Panc1 (cell line): ENCODE data around the gene ADGRF5. TPM values are rescaled to one million over a fixed set of nuclear protein-coding genes. Genes with fewer than 3 reads are reported as not detected.

ENCODE experiments used
- ATAC-seq: fragments of 200-7000 bp; cut with Tn5 transposase; 2 replicates; pipeline ENCODE4 v1.9.1; 2020; ENCODE audit warnings: mild to moderate bottlenecking, moderate library complexity
- BruUV-seq: library from RNA; stranded (reverse); fragments of 400-500 nt; replicated peaks from 2 replicates; lab custom pipeline; 2021; lab: Mats Ljungman, UMichigan
- CTCF ChIA-PET: fragments of 300-600 bp; sonication (Branson Sonifier 250); formaldehyde crosslinking; loops from one replicate; lab custom pipeline; 2022; ENCODE audit warnings: antibody characterized with exemption; lab: Charles Lee
- POLR2A ChIA-PET: fragments of 300-600 bp; sonication (Branson Sonifier 250); formaldehyde crosslinking; loops from one replicate; lab custom pipeline; 2022; ENCODE audit warnings: antibody characterized with exemption; lab: Charles Lee
- DNase-seq: peaks from one replicate; pipeline ENCODE4 v3.0.0-alpha.2; 2010; ENCODE audit warnings: low read depth, low spot score
- H3K27ac ChIP-seq: 2 replicates; pipeline ENCODE4 v1.5.1; 2011; ENCODE audit warnings: mild to moderate bottlenecking, low read length, inconsistent platforms
- H3K27me3 ChIP-seq: fragments of 200-500 bp; sonication (Bioruptor generic); 2 replicates; pipeline ENCODE4 v1.6.0; 2014; ENCODE audit warnings: low read length, inconsistent platforms; ENCODE audit not compliant: control insufficient read depth, insufficient read depth
- H3K36me3 ChIP-seq: fragments of 200-500 bp; sonication (Bioruptor generic); 2 replicates; pipeline ENCODE4 v1.5.1; 2014; ENCODE audit warnings: inconsistent platforms, mild to moderate bottlenecking, low read length, moderate library complexity; ENCODE audit not compliant: control insufficient read depth, insufficient read depth
- H3K4me1 ChIP-seq: 2 replicates; pipeline ENCODE4 v1.5.1; 2011; ENCODE audit warnings: inconsistent platforms, mild to moderate bottlenecking, low read length, moderate library complexity; ENCODE audit not compliant: control insufficient read depth, insufficient read depth
- H3K4me3 ChIP-seq, 2 experiments: 2 replicates each; pipeline ENCODE4 v1.5.1; 2011 to 2012; ENCODE audit warnings: low read depth in 2 of 2, low read length in 2 of 2, mild to moderate bottlenecking in 2 of 2, inconsistent platforms in 1 of 2, moderate library complexity in 1 of 2
- H3K9me3 ChIP-seq: fragments of 200-500 bp; sonication (Bioruptor generic); 2 replicates; pipeline ENCODE4 v1.5.1; 2014; ENCODE audit warnings: low read depth, mild to moderate bottlenecking, inconsistent platforms, low read length, moderate library complexity; ENCODE audit not compliant: control insufficient read depth, insufficient read depth
- POLR2AphosphoS5 ChIP-seq: IDR thresholded peaks from 2 replicates; pipeline ENCODE4 v1.6.1; 2012; ENCODE audit warnings: mild to moderate bottlenecking, low read depth, low read length, moderate library complexity
- SIN3A ChIP-seq: IDR thresholded peaks from 2 replicates; pipeline ENCODE4 v1.6.1; 2012; ENCODE audit warnings: low read depth, mild to moderate bottlenecking, low read length, moderate library complexity, borderline replicate concordance; ENCODE audit not compliant: insufficient read depth
- TCF7L2 ChIP-seq: IDR thresholded peaks from 2 replicates; pipeline ENCODE4 v1.6.1; 2011; ENCODE audit warnings: mild to moderate bottlenecking, low read depth, low read length, inconsistent platforms
- in situ Hi-C: cut with HindIII; loops from 2 replicates; pipeline ENCODE4 v1.10.0; 2016; ENCODE audit warnings: low sequenced_read_pairs, low pct_unique_long_range_greater_than_20kb
- intact Hi-C: fragments of 100-400 bp; cut with micrococcal nuclease; formaldehyde crosslinking; loops from one replicate; pipeline ENCODE4 v1.10.0; 2022; ENCODE audit not compliant: unreplicated experiment
- total RNA-seq: library from RNA; stranded (reverse); gene quantifications from one replicate; pipeline ENCODE4 v1.2.1, GENCODE V29; 2021; ENCODE audit not compliant: unreplicated experiment
- TF ChIP-seq, protein P1 (sequence below), 2 experiments: IDR thresholded peaks; 2 replicates each; pipeline ENCODE4 v1.6.1; 2011 to 2012; ENCODE audit warnings: low read depth in 2 of 2, control low read depth in 1 of 2, low read length in 1 of 2, mild to moderate bottlenecking in 1 of 2, moderate library complexity in 1 of 2; ENCODE audit not compliant: insufficient read depth in 1 of 2
- TF ChIP-seq, protein P2 (sequence below): fragments of 450-650 bp; IDR thresholded peaks from 2 replicates; pipeline ENCODE4 v1.5.1; 2017; ENCODE audit warnings: mild to moderate bottlenecking

The ADGRF5 gene
- total RNA-seq, 1 experiment from 2014 or later, result 0.18 TPM

DNA sequence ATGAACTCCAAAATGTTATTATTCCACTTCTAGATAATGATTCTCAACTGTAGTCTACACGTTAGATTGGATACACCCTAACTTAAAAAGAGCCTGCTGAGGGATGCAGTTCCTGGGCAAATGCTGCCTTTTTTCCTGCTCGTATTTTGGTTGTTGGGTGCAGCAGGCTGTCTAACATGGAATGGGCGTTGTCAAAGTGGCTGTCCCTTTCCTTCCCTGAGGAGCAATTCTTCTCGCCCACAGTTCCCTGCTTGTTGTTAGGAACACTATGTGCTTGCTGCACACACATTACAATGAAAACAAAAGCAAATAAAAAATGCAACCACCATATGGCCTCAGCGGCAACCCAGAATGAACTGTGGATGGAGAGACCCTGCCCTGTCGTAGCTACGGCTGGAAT, 1.7 kb upstream of the ADGRF5 start:
- Histone ChIP-seq H3K36me3 (no peaks in the 10 kb centered on the region), H3K4me1 (no peaks in the 10 kb centered on the region), H3K4me3 (no peak overlapping the region), H3K27ac (no peak overlapping the region), H3K27me3 (no peaks in the 10 kb centered on the region), H3K9me3 (no peaks in the 10 kb centered on the region)
- DNase-seq (no peak), ATAC-seq (no peak)
- ChIA-PET CTCF (no interaction called here), POLR2A (no interaction called here)
- in situ Hi-C loops (no loop called here), intact Hi-C loops (no loop called here)
- no TSS peak for BruUV-seq
- TF ChIP-seq, protein P1, sequence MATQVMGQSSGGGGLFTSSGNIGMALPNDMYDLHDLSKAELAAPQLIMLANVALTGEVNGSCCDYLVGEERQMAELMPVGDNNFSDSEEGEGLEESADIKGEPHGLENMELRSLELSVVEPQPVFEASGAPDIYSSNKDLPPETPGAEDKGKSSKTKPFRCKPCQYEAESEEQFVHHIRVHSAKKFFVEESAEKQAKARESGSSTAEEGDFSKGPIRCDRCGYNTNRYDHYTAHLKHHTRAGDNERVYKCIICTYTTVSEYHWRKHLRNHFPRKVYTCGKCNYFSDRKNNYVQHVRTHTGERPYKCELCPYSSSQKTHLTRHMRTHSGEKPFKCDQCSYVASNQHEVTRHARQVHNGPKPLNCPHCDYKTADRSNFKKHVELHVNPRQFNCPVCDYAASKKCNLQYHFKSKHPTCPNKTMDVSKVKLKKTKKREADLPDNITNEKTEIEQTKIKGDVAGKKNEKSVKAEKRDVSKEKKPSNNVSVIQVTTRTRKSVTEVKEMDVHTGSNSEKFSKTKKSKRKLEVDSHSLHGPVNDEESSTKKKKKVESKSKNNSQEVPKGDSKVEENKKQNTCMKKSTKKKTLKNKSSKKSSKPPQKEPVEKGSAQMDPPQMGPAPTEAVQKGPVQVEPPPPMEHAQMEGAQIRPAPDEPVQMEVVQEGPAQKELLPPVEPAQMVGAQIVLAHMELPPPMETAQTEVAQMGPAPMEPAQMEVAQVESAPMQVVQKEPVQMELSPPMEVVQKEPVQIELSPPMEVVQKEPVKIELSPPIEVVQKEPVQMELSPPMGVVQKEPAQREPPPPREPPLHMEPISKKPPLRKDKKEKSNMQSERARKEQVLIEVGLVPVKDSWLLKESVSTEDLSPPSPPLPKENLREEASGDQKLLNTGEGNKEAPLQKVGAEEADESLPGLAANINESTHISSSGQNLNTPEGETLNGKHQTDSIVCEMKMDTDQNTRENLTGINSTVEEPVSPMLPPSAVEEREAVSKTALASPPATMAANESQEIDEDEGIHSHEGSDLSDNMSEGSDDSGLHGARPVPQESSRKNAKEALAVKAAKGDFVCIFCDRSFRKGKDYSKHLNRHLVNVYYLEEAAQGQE (IDR thresholded peaks at IDR 0.05; ENCODE audit: insufficient read depth in 1 of 2, low read depth in 2 of 2, low read length in 1 of 2), result no peak
- TF ChIP-seq SIN3A (no peak), POLR2AphosphoS5 (no peak), TCF7L2 (no peak)
- TF ChIP-seq, protein P2, sequence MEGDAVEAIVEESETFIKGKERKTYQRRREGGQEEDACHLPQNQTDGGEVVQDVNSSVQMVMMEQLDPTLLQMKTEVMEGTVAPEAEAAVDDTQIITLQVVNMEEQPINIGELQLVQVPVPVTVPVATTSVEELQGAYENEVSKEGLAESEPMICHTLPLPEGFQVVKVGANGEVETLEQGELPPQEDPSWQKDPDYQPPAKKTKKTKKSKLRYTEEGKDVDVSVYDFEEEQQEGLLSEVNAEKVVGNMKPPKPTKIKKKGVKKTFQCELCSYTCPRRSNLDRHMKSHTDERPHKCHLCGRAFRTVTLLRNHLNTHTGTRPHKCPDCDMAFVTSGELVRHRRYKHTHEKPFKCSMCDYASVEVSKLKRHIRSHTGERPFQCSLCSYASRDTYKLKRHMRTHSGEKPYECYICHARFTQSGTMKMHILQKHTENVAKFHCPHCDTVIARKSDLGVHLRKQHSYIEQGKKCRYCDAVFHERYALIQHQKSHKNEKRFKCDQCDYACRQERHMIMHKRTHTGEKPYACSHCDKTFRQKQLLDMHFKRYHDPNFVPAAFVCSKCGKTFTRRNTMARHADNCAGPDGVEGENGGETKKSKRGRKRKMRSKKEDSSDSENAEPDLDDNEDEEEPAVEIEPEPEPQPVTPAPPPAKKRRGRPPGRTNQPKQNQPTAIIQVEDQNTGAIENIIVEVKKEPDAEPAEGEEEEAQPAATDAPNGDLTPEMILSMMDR, result no peak

DNA sequence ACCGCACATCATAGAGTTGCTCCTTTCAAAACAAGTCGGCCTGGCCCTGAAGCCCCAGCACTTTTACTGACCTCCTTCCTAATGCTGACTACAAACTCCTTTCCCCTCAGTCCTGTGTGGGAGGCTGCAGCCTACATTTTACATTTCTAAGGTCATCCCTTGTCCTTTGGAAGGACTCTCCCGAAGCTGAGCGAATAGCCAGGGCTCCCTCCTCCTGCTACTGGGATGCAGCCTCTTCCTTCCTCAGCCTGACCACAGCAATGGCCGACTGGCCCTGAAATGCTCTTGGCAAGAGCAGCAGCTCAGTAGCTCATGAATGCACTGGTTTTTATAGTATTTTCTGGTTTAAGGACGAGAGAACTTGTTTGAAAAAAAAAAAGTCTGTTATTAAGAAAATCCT, 679 bp downstream of the ADGRF5 start:
- POLR2A ChIA-PET, result no interaction called here
- Histone ChIP-seq H3K27me3 (no peaks in the 10 kb centered on the region), H3K36me3 (no peaks in the 10 kb centered on the region), H3K4me3 (no peak overlapping the region), H3K4me1 (no peaks in the 10 kb centered on the region), H3K27ac (no peak overlapping the region), H3K9me3 (no peaks in the 10 kb centered on the region)
- in situ Hi-C loops (no loop called here), intact Hi-C loops (no loop called here)
- TF ChIP-seq POLR2AphosphoS5, result no peak
- TF ChIP-seq, protein P2, result no peak
- BruUV-seq, result no TSS peak
- DNase-seq (no peak), ATAC-seq (no peak)
- CTCF ChIA-PET, result no interaction called here

DNA sequence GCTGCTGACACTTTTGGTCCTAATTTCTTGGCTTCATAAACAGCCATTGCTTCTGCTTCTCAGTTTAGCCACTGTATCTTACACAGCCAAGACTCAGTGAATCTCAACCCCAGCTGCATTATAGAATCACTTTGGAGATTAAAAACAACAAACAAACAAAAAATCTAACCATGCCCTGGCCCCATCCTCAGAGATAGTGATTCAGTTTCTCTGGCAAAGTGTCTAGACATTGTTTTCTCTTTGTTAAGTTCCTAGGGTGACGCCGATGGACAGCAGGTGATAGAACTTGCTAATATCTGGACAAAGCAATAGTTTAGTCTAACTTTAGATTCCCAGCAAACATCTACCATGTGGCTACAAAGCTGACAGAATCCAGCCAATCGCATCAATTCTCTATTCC, 2.9 kb downstream of the ADGRF5 start:
- no peak overlapping the region for H3K27ac ChIP-seq
- no peak overlapping the region for H3K4me3 ChIP-seq
- BruUV-seq, result no TSS peak
- no peaks in the 10 kb centered on the region for H3K9me3 ChIP-seq
- no peaks in the 10 kb centered on the region for H3K36me3 ChIP-seq
- ATAC-seq (no peak), DNase-seq (no peak)
- in situ Hi-C loops, result no loop called here
- CTCF ChIA-PET, result no interaction called here
- H3K4me1 ChIP-seq, result no peaks in the 10 kb centered on the region; the same call in 1 of the 2 replicates
- POLR2A ChIA-PET, result no interaction called here
- TF ChIP-seq SIN3A (no peak), TCF7L2 (no peak), POLR2AphosphoS5 (no peak)
- TF ChIP-seq, protein P1 (IDR thresholded peaks at IDR 0.05; ENCODE audit: insufficient read depth in 1 of 2, low read depth in 2 of 2, low read length in 1 of 2), result no peak
- TF ChIP-seq, protein P2, result no peak
- H3K27me3 ChIP-seq, result no peaks in the 10 kb centered on the region
- intact Hi-C loops, result no loop called here
